Hepatocyte (in vitro differentiated cells): ENCODE results near the gene IL4I1. TPM values are rescaled to one million over a fixed set of nuclear protein-coding genes. Genes with fewer than 3 reads are reported as not detected.

Source experiments
- DNase-seq: peaks from one replicate; pipeline ENCODE4 v3.0.0-alpha.2; 2016; ENCODE audit warnings: low spot score
- H2AFZ ChIP-seq: fragments of 200-600 bp; sonication (generic); 2 replicates; pipeline ENCODE4 v1.6.0; 2016; ENCODE audit warnings: antibody characterized with exemption, mild to moderate bottlenecking
- H3K27ac ChIP-seq: fragments of 200-600 bp; sonication (generic); 2 replicates; pipeline ENCODE4 v1.5.1; 2016; ENCODE audit warnings: mild to moderate bottlenecking
- H3K27me3 ChIP-seq: fragments of 200-600 bp; sonication (generic); 2 replicates; pipeline ENCODE4 v1.6.1; 2016
- H3K36me3 ChIP-seq: fragments of 200-600 bp; sonication (generic); replicated peaks from 2 replicates; pipeline ENCODE4 v1.5.1; 2016; ENCODE audit warnings: low read depth; ENCODE audit not compliant: insufficient read depth
- H3K4me1 ChIP-seq: fragments of 200-600 bp; sonication (generic); 2 replicates; pipeline ENCODE4 v1.5.1; 2016; ENCODE audit warnings: mild to moderate bottlenecking, moderate library complexity; ENCODE audit not compliant: insufficient read depth
- H3K4me2 ChIP-seq: fragments of 200-600 bp; sonication (generic); 2 replicates; pipeline ENCODE4 v1.6.0; 2016
- H3K4me3 ChIP-seq: fragments of 200-600 bp; sonication (generic); 2 replicates; pipeline ENCODE4 v1.5.1; 2016; ENCODE audit warnings: mild to moderate bottlenecking
- H3K79me2 ChIP-seq: fragments of 200-600 bp; sonication (generic); 2 replicates; pipeline ENCODE4 v1.6.0; 2017; ENCODE audit warnings: mild to moderate bottlenecking
- H3K9me2 ChIP-seq: fragments of 200-600 bp; sonication (generic); replicated peaks from 2 replicates; pipeline ENCODE4 v1.6.0; 2017; ENCODE audit warnings: mild to moderate bottlenecking; ENCODE audit not compliant: insufficient read depth
- H3K9me3 ChIP-seq: fragments of 200-600 bp; sonication (generic); 2 replicates; pipeline ENCODE4 v1.5.1; 2016; ENCODE audit warnings: low read depth, mild to moderate bottlenecking
- H4K20me1 ChIP-seq: fragments of 200-600 bp; sonication (generic); 2 replicates; pipeline ENCODE4 v1.6.0; 2016; ENCODE audit warnings: mild to moderate bottlenecking; ENCODE audit not compliant: insufficient read depth, poor library complexity, severe bottlenecking
- CTCF ChIP-seq: fragments of 200-600 bp; sonication (generic); IDR thresholded peaks from 2 replicates; pipeline ENCODE4 v1.5.1; 2016; ENCODE audit warnings: antibody characterized with exemption, mild to moderate bottlenecking; ENCODE audit not compliant: poor library complexity
- EZH2 ChIP-seq: fragments of 200-600 bp; sonication (generic); IDR thresholded peaks from 2 replicates; pipeline ENCODE4 v1.6.1; 2016; ENCODE audit warnings: antibody characterized with exemption, mild to moderate bottlenecking, borderline replicate concordance
- EZH2phosphoT487 ChIP-seq: fragments of 200-600 bp; sonication (generic); IDR thresholded peaks from one replicate; pipeline ENCODE4 v1.6.1; 2018; ENCODE audit warnings: antibody characterized with exemption, mild to moderate bottlenecking, low read depth, moderate library complexity; ENCODE audit not compliant: unreplicated experiment, severe bottlenecking
- WGBS: methylation state at CpG from one replicate; pipeline ENCODE4 v1.1.6; 2016; ENCODE audit warnings: low lambda C conversion rate; ENCODE audit errors: missing lambda C conversion rate; 5-methylcytosine and 5-hydroxymethylcytosine counted together
- polyA plus RNA-seq: library from polyadenylated mRNA; unstranded; fragments of >200 nt; fragmentation: Nextera tagmentation; extraction: Ambion mirVana; gene quantifications from 2 replicates; pipeline ENCODE4 v1.2.1, GENCODE V29; 2016
- total RNA-seq: library from RNA; depleted of rRNA; stranded (reverse); fragments of >200 nt; gene quantifications from 2 replicates; pipeline ENCODE4 v1.2.3, GENCODE V29; 2014

Gene IL4I1
- total and polyA plus RNA-seq, 2 experiments from 2014 or later = 0.33 to 0.60 TPM

DNA sequence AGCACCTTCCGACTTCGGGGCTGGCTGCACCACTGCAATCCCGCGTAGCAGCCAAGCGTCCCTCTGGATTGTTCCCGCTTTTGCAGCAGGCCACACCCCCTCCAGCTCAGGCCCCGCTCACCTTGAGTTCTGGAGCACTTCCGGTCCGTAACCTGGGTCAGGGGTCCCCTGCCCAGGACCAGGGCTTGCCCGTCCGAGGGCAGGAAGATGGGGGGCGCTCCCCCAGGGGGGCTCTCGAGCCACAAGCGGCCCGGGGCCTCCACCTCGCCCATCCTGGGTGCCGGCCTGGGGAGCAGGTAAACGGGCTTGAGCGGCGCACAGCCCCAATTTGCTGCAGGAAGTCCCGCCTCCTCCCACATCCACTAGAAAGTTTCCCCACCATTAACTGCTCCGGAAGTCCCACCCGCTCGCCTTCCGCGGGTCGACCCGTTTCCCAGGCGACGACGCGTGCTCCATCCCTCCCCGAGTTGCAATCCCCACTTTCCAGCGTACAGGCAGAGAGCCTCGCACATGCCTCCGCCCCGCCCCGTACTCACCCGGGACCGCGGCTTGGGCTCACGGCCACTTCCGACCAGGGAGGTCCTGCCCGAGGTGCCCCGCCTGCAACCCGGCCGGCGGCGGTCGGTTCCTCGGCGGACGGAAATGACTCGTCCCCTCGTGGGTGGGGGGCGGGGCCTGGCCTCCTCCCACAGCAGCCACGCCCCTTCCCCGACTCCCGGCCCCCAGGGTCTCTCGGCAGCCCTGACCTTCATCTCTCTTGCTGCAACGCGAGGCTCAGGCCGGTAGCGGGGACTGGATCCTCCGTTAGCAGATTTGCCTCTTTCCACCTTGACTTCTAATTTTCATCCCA, 29.5 kb downstream of the IL4I1 start, which contains the start of gene PNKP:
Gene PNKP (minus strand): TSS at position 644 of the 850 bp plus-strand sequence. CDS start 372 bp downstream, at position 272.
- no peaks in the 10 kb centered on the region for H3K9me2 ChIP-seq
- peak within 1 kb of the TSS; percentile 93 for H3K27ac ChIP-seq
- H2AFZ ChIP-seq = peak within 1 kb of the TSS; percentile 82
- peaks cover 3% of the 10 kb centered on the region for H4K20me1 ChIP-seq
- H3K4me3 ChIP-seq = peak within 1 kb of the TSS; percentile 97
- under 1% methylated on average over 57 of the region's 65 CpGs for WGBS
- DNase-seq = peak; percentile 95
- TF ChIP-seq CTCF = no peak
- TF ChIP-seq EZH2 = no peak
- TF ChIP-seq EZH2phosphoT487 = no peak
- H3K79me2 ChIP-seq = peaks cover 37% of the 10 kb centered on the region
- no peaks in the 10 kb centered on the region for H3K36me3 ChIP-seq
- H3K27me3 ChIP-seq = no peaks in the 10 kb centered on the region
- H3K4me2 ChIP-seq = peak within 1 kb of the TSS; percentile 75
- peaks cover 26% of the 10 kb centered on the region for H3K4me1 ChIP-seq
- no peaks in the 10 kb centered on the region for H3K9me3 ChIP-seq

GRCh38 chr19:49864890-49865289, 31.8 kb downstream of the IL4I1 start:
- H3K36me3 ChIP-seq = no peaks in the 10 kb centered on the region
- H3K27me3 ChIP-seq = no peaks in the 10 kb centered on the region
- H3K27ac ChIP-seq = no peak overlapping the region
- H3K9me3 ChIP-seq = no peaks in the 10 kb centered on the region
- H3K4me2 ChIP-seq = peak overlapping the region; percentile 75
- H3K4me3 ChIP-seq = no peak overlapping the region
- WGBS = 98% methylated on average over 13 of the region's 13 CpGs
- H3K9me2 ChIP-seq = no peaks in the 10 kb centered on the region
- H2AFZ ChIP-seq = no peak overlapping the region
- H3K4me1 ChIP-seq = peaks cover 25% of the 10 kb centered on the region
- no peak for DNase-seq
- no peak for TF ChIP-seq CTCF
- TF ChIP-seq EZH2phosphoT487 = no peak
- TF ChIP-seq EZH2 = no peak
- H4K20me1 ChIP-seq = peaks cover 10% of the 10 kb centered on the region
- H3K79me2 ChIP-seq = peaks cover 28% of the 10 kb centered on the region

GRCh38 chr19:49863935-49864320, 32.8 kb downstream of the IL4I1 start:
- DNase-seq = no peak
- Histone ChIP-seq H3K9me2 (no peaks in the 10 kb centered on the region), H3K36me3 (no peaks in the 10 kb centered on the region), H3K9me3 (no peaks in the 10 kb centered on the region), H3K4me2 (no peak overlapping the region), H3K27ac (no peak overlapping the region), H2AFZ (no peak overlapping the region), H3K4me3 (no peak overlapping the region), H3K27me3 (no peaks in the 10 kb centered on the region), H4K20me1 (peaks cover 10% of the 10 kb centered on the region), H3K4me1 (peaks cover 24% of the 10 kb centered on the region), H3K79me2 (peaks cover 28% of the 10 kb centered on the region)
- over 99% methylated on average over 16 of the region's 17 CpGs for WGBS
- no peak for TF ChIP-seq CTCF
- TF ChIP-seq EZH2phosphoT487 = no peak
- TF ChIP-seq EZH2 = no peak
